GM19023 (cell line): ENCODE measurements around the gene RTKN.

Experiments used
- ATAC-seq: cut with Tn5 transposase; IDR thresholded peaks from one replicate; pipeline ENCODE4 v1.9.1; 2021; ENCODE audit warnings: mild to moderate bottlenecking, moderate library complexity; ENCODE audit not compliant: unreplicated experiment

The RTKN gene

DNA sequence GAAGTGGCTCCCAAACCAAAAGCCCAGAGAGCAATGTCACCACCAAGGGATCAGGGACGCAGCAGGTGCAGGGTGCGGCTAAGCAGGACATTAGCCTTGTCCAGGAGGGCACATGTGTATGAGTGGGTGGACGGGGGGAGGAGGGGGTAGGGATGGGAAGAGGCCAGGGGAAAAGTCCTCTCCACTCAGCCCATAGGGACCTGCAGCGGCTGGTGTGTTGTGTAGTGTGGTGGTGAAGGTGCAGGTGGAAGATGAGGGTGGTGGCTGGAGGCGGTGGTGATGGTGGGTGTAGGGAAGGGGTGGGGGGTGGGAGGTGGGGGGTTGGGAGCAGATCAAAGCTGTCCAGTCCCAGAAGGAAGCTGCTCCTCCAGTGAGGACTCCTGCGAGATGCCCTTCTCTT is 24.0 kb downstream of the RTKN start:
- no peak for ATAC-seq

DNA sequence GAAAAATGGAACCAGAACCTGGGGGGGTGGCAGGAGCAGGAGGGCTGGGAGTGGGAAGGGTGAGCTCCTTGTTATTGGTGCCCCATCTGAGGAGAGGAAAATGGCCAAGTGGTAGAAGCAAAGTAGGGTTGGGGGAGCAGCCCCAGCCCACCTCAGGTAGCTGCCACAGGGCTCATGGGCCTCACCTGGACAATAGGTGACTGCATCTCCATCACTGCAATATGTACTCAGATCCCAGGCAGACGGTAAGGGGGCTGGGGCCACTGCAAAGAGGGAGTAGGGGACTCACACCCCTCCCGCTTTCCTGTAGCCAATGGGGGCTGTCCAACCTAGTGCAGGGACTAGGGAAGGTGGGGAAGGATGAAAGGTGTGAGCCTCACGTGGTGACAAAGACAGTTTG is 24.5 kb downstream of the RTKN start:
- no peak for ATAC-seq

GRCh38 chr2:74416778-74417177 is 25.0 kb downstream of the RTKN start:
- no peak for ATAC-seq

- no peak for ATAC-seq
These were observed 25.9 kb downstream of the RTKN start for GRCh38 chr2:74415762-74416395.

- no peak for ATAC-seq
These were observed 26.6 kb downstream of the RTKN start for GRCh38 chr2:74414881-74415761.

DNA sequence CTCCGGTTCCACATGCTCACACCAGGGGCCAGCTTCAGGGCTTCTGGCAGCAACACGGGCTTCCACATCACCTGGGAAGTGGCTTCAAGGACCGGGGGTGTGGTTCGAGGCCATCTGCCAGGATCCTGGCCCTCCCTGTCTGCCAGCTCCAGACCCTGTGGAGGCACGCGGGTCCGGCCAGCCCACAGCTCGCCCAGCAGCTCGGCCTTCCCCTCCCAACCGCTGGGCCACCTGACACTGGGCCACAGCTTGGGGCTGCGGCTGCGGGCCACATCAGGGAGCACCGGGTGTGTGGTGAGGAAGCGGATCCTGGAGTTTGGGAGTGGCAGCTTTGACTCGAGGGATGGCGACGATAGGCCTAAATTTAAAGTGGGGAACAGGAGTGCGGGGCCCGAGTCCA is 27.3 kb downstream of the RTKN start:
- ATAC-seq: no peak

DNA sequence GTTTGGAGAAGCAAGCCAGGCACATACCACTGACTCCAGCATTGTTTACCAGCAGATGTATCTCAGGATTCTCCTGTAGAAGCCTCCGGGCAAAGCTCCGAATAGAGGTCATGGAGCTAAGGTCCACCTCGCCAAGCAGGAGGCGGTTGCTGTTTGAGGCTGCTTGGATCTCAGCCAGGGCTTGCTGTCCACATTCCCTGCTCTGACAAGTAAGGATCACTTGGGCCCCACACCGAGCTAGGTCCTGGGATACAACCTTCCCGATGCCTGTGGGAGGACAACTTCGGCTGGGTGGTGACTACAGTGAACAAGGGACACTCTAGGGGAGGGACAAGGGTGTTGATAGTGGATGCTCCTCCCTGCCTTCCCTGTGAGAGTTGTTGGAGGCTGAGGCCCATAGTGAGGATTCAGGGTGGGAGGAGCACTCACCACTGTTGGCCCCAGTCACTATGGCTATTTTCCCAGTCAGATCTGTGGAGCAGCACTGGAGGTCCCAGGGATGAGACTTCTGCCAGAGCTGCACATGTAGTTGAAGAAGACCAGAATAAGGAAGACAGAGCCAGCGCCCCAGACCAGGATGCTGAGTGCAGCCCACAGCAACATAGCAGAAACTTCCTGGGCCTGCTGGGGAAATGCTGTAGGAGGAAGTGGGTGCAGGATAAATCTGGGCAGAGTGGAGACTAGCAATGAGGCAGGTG is 28.6 kb downstream of the RTKN start:
- no peak for ATAC-seq

- no peak for ATAC-seq
These were observed 34.1 kb downstream of the RTKN start for GRCh38 chr2:74407682-74408081.

DNA sequence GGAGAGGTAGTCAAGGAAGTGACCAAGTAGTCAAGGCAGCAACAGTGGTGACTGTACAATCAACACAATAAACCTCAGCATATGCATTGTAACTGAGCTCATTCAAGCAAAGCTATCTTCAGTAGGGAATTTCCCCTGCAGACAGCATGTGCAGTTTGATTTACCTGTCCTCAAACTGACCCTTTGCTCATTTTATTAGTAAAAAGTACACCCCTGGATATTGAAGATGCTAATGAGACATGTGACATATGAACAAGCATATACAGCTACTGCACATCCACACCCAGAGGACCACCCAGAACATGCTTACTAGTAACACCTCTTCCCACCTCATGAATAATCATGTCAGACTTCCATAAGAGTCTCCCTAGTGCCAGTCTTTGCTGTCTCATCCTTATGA is 35.7 kb downstream of the RTKN start:
- no peak for ATAC-seq

DNA sequence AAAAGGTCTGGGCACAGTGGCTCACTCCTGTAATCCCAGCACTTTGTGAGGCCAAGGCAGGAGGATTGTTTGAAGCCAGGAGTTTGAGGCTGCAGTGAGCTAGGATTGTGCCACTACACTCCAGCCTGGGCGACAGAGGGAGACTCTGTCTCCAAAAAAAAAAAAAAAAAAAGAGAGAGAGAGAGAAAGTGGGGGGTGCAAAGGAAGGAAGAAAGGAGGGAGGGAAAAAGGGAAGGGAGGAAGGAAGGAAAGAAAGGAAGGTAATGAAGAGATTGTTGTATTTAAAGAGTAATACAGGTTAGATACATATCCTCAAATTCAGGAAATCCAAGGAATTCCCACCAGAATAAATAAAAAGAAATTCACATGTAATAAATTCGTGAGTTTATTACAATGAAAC is 39.8 kb downstream of the RTKN start:
- ATAC-seq: no peak

DNA sequence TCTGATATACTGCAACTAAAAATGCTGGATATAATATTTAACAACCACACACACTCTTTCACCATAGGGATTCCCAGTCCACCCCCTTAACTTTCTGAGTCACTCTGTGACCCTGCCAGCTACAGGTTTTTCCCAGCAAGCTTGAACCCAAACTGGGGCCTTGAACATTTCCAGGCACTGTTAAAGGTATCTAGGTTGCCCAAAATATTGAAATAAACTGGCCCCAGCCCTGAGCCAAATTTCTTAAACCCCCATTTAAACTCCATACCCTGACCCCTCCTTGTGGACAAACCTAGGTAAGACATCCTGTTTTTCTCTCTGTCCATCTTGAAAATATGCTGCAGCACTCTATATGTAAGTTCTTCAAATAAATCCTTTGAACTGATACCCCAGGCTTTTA is 42.0 kb downstream of the RTKN start:
- no peak for ATAC-seq

DNA sequence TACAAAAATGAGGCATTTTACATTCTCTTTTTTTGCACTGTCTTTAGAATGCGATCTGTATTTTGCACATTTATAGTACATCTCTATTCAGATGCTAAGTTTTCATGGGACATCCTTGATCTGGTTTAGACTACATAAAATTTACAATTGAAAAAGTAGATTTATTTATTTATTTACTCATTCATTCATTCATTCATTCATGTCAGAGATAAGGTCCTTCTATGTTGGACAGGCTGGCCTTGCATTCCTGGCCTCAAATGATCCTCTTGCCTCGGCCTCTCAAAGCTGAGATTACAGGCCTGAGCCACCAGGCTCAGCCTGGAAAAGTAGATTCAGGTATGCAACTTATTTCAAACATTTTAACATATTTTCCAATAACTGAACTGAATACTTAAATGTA is 45.6 kb downstream of the RTKN start:
- ATAC-seq: no peak

DNA sequence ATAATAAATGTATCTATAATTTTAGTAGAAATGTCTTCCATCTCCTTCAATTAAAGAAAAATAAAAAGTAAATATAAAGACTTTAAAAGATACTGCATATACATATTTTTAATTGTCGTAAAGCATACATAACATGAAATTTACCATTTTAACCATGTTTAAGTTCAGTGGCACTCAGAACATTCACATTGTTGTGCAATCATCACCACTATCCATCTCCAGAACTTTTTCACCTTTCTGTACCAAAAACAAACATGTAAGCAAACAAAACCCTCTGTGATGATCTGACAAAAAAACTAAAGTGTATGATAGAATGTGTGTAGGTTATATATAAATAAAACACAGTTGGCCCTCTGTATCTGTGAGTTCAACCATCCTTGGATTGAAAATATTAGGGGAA is 48.2 kb downstream of the RTKN start:
- no peak for ATAC-seq

- ATAC-seq: no peak
These were observed 49.3 kb downstream of the RTKN start for GRCh38 chr2:74392449-74392743.

- peak; percentile 72 for ATAC-seq
These were observed 49.9 kb downstream of the RTKN start for GRCh38 chr2:74391580-74392448.

DNA sequence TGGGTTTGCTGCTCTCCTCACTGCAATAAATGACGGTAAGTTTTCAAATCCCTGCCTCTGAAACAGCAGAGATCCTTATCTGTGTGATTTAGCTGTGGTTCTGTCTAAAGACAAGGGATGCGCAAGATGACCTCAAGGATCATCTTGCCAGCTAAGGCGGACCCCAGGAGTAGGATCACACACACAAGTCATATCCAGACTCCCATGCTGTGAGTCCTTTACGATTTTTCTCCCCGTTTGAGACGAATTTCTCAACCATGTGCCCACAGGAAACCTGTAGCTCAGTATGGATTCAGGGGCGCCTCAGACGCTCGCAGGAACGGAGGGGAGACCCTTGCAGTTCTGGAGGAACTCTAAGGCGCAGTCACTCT is 50.5 kb downstream of the RTKN start:
- peak; percentile 9 for ATAC-seq

DNA sequence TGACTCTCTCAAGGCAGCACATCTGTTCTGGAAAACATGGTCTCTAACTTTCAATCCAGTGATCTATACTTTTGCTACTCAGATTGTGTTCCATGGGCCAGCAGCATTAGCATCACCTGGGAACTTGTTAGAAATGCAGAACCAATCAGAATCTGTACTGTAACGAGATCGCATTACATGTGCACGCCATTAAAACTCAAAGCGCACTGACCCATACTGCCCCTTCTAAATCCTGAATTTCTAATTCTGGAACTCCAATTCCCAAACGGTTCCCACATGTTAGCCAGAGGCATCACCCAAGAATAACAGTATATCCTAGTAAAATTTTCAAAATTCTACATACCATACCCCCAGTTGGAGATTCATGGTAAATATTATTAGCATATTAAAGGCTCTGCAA is 51.1 kb downstream of the RTKN start:
- ATAC-seq: no peak

- no peak for ATAC-seq
These were observed 54.4 kb downstream of the RTKN start for GRCh38 chr2:74387346-74387745.

DNA sequence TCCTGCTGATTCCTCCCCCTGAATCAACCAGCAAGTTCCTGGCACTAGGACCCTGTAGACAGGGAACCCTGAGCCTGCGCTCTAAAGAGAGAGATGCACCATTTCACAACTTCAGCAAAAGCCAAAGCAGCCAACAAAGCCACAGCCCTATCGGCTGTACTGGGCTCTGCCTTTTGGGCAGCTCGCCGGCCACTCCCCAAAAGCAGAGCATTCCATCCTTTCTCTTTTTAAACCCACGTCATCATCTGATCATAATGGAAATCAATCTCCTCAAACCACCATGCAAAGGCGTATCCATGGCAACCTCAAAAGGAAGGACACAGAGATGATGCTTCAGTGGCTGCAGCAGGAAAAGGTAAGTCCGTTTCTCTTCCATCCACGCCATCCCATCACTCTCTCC is 56.3 kb downstream of the RTKN start:
- ATAC-seq: no peak

- no peak for ATAC-seq
These were observed 57.7 kb downstream of the RTKN start for GRCh38 chr2:74384051-74384450.

DNA sequence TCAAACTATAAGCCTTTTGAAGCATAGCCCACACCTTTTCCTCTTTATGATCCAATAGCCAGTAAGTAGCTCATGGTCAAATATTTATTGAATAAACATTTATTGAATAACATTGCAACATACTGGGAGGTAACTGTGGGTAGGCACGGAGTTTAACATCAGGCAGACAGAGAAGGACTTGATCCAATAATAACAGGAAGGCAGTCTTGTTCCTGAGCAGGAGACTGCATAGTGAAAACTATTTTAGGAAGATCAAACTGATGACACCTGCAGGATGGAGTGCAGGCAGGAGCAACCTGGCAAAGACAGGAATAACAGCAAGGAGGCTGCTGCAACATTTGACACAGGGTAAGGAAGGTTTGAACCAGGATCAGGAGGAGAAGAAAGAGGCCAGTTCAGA is 58.5 kb downstream of the RTKN start:
- ATAC-seq: no peak
